ENCODE data around the gene XPO1. TPM values are rescaled to one million over a fixed set of nuclear protein-coding genes. Genes with fewer than 3 reads are reported as not detected.

The XPO1 gene
- polyA plus RNA-seq, 3 donors, result 19.0 to 36.4 (median 20.9) TPM

DNA sequence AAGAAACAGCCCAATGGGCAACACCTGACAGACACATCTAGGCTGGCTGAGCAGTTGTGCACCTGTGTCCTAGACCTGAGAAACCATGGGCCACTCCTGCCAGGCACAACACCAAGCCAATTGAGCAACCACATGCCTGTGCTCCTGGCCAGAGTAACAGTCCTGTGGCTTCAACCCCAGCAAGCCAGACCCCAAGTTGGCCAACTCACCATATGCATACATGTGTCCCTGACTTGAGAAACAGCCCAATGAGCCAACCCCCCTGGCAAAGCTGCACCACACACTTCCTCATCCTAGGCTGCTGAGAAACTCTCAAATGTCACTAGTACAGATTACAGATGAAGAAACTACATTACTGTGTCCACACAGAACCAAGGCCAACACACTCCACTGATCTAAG is 103.8 kb downstream of the XPO1 start:
- no peak overlapping the region for H2AFZ ChIP-seq (ENCODE audit: insufficient read depth, low read depth, low read length, poor library complexity, severe bottlenecking)
- peaks cover 97% of the 10 kb centered on the region for H3K79me2 ChIP-seq (ENCODE audit: insufficient read depth, low read length)
- H3K9me3 ChIP-seq (replicated peaks in 1 of 2; ENCODE audit: control insufficient read depth in 1 of 2, insufficient read depth in 1 of 2, low read length in 2 of 2), result no peaks in the 10 kb centered on the region
- no peaks in the 10 kb centered on the region for H3K36me3 ChIP-seq (replicated peaks in 1 of 2; ENCODE audit: control insufficient read depth in 1 of 2, insufficient read depth in 2 of 2, low read length in 2 of 2)
- Mint-ChIP-seq H3K9me3 (peaks cover 0 to 5% (median 0%) of the 10 kb centered on the region in 7 donors), H3K4me3 (no peak overlapping the region), H3K27me3 (ENCODE audit: low read depth in 3 of 3) (no peaks in the 10 kb centered on the region), H3K27ac (peak overlapping the region; percentile 68 to 90 (median 85)), H3K4me1 (peaks cover 42% of the 10 kb centered on the region), H3K36me3 (peaks cover 0 to 2% of the 10 kb centered on the region in 2 donors)
- H3K27me3 ChIP-seq (ENCODE audit: control insufficient read depth in 2 of 2, insufficient read depth in 2 of 2, low read length in 2 of 2), result no peaks in the 10 kb centered on the region
- DNase-seq, result peak; percentile 62 to 64 (median 64)
- no peak overlapping the region for H3K4me2 ChIP-seq (replicated peaks; ENCODE audit: extremely low read depth, low read length, poor library complexity, severe bottlenecking)
- intact Hi-C loops (cut with micrococcal nuclease), result no loop called here
- no peak for TF ChIP-seq CTCF (IDR thresholded peaks at IDR 0.05)
- H4K20me1 ChIP-seq (ENCODE audit: insufficient read depth, low read length), result peaks cover 95% of the 10 kb centered on the region
- no peak overlapping the region for H3K9ac ChIP-seq (ENCODE audit: insufficient read depth, low read length, poor library complexity, severe bottlenecking)
- H3K4me1 ChIP-seq (ENCODE audit: control insufficient read depth in 1 of 2, insufficient read depth in 2 of 2, low read length in 2 of 2), result peaks cover 24 to 32% of the 10 kb centered on the region in 2 donors
- no peak overlapping the region for H3K4me3 ChIP-seq (replicated peaks in 1 of 3; ENCODE audit: low read depth in 2 of 3, low read length in 3 of 3)
- peak overlapping the region; percentile 10 to 69 for H3K27ac ChIP-seq (ENCODE audit: low read depth in 1 of 2, low read length in 2 of 2)

DNA sequence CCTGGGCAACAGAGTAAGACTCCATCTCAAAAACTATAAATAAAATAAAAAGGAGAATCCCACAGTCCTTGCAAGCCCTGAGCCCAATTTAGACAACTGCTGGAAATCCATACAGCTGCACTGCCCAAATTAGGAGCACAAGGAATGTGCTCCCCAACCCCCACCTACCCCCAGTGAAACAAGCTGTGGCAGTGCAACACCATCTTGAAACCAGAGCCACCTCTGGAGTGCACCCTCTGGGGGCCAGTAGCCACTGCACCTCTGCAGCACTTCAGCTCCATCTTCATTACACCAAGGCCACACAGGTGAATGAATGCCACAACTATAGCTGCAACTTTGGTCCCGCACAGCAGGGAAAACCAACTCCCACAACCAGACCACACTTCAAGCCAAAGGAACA is 104.5 kb downstream of the XPO1 start:
- Histone ChIP-seq H3K4me1 (ENCODE audit: control insufficient read depth in 1 of 2, insufficient read depth in 2 of 2, low read length in 2 of 2) (peaks cover 28 to 37% of the 10 kb centered on the region in 2 donors), H4K20me1 (ENCODE audit: insufficient read depth, low read length) (peaks cover 95% of the 10 kb centered on the region), H3K9ac (ENCODE audit: insufficient read depth, low read length, poor library complexity, severe bottlenecking) (no peak overlapping the region), H3K27ac (ENCODE audit: low read depth in 1 of 2, low read length in 2 of 2) (no peak overlapping the region), H3K9me3 (replicated peaks in 1 of 2; ENCODE audit: control insufficient read depth in 1 of 2, insufficient read depth in 1 of 2, low read length in 2 of 2) (no peaks in the 10 kb centered on the region), H3K27me3 (ENCODE audit: control insufficient read depth in 2 of 2, insufficient read depth in 2 of 2, low read length in 2 of 2) (no peaks in the 10 kb centered on the region), H3K36me3 (replicated peaks in 1 of 2; ENCODE audit: control insufficient read depth in 1 of 2, insufficient read depth in 2 of 2, low read length in 2 of 2) (no peaks in the 10 kb centered on the region), H3K79me2 (ENCODE audit: insufficient read depth, low read length) (peaks cover 97% of the 10 kb centered on the region), H3K4me3 (replicated peaks in 1 of 3; ENCODE audit: low read depth in 2 of 3, low read length in 3 of 3) (no peak overlapping the region), H3K4me2 (replicated peaks; ENCODE audit: extremely low read depth, low read length, poor library complexity, severe bottlenecking) (no peak overlapping the region), H2AFZ (ENCODE audit: insufficient read depth, low read depth, low read length, poor library complexity, severe bottlenecking) (no peak overlapping the region)
- WGBS (ENCODE audit: insufficient coverage), result 100% methylated on average over 1 of the region's 1 CpG
- no peaks in the 10 kb centered on the region for H3K36me3 Mint-ChIP-seq
- H3K4me3 Mint-ChIP-seq, result no peak overlapping the region
- H3K9me3 Mint-ChIP-seq, result peaks cover 0 to 5% (median 0%) of the 10 kb centered on the region in 7 donors
- H3K27ac Mint-ChIP-seq, result peak overlapping the region in 4 of 7 donors; percentile 36 to 90 (median 88)
- no peak for TF ChIP-seq CTCF (IDR thresholded peaks at IDR 0.05)
- H3K4me1 Mint-ChIP-seq, result peaks cover 43% of the 10 kb centered on the region
- no peak for DNase-seq
- no peaks in the 10 kb centered on the region for H3K27me3 Mint-ChIP-seq (ENCODE audit: low read depth in 3 of 3)
- intact Hi-C loops (cut with micrococcal nuclease), result no loop called here
